HepG2 (cell line): ENCODE measurements around the gene RAB8A. TPM values are rescaled to one million over a fixed set of nuclear protein-coding genes. Genes with fewer than 3 reads are reported as not detected.

Experiments used
- HNRNPH1 ChIP-seq: fragments of 200-400 bp; formaldehyde crosslinking; optimal IDR thresholded peaks from 2 replicates; pipeline ENCODE3; 2017; ENCODE audit warnings: mild to moderate bottlenecking, low read depth, low read length
- KAT2B ChIP-seq: fragments of 150-350 bp; IDR thresholded peaks from 2 replicates; pipeline ENCODE4 v1.6.1; 2014; ENCODE audit warnings: low read depth, low read length, borderline replicate concordance
- NAIF1 ChIP-seq: sonication (generic); formaldehyde crosslinking; IDR thresholded peaks from 2 replicates; pipeline ENCODE4 v1.5.0; 2020; ENCODE audit warnings: mild to moderate bottlenecking, missing genetic modification reagents, borderline replicate concordance
- NR1H2 ChIP-seq: sonication (generic); formaldehyde crosslinking; IDR thresholded peaks from 2 replicates; pipeline ENCODE4 v1.8.1; 2022; ENCODE audit warnings: low read depth, missing genetic modification reagents, borderline replicate concordance
- PLRG1 ChIP-seq: fragments of 450-650 bp; conservative IDR thresholded peaks from 2 replicates; pipeline ENCODE4 v1.6.1; 2016
- SNAI1 ChIP-seq: sonication (generic); formaldehyde crosslinking; IDR thresholded peaks from 2 replicates; pipeline ENCODE4 v1.5.0; 2020; ENCODE audit warnings: mild to moderate bottlenecking, missing genetic modification reagents, borderline replicate concordance
- SOX13 ChIP-seq, 3 experiments: fragments of 450-650 bp in 1 of 3; sonication (generic) in 1 of 3; formaldehyde crosslinking in 1 of 3; IDR thresholded peaks in 2 of 3; conservative IDR thresholded peaks in 1 of 3; 2 replicates each; pipeline versions ENCODE4 v1.5.0 to v1.6.1; 2016 to 2020; ENCODE audit warnings: antibody characterized with exemption in 1 of 3, mild to moderate bottlenecking in 1 of 3, missing compliant biosample characterization in 1 of 3, missing genetic modification reagents in 1 of 3, moderate library complexity in 1 of 3
- TARDBP ChIP-seq: sonication (generic); formaldehyde crosslinking; IDR thresholded peaks from 2 replicates; pipeline ENCODE4 v1.8.0; 2022; ENCODE audit warnings: mild to moderate bottlenecking, missing genetic modification reagents
- ZNF446 ChIP-seq: sonication (generic); formaldehyde crosslinking; IDR thresholded peaks from 2 replicates; pipeline ENCODE4 v1.5.0; 2020; ENCODE audit warnings: mild to moderate bottlenecking, missing genetic modification reagents
- ZNF563 ChIP-seq: sonication (generic); formaldehyde crosslinking; IDR thresholded peaks from 2 replicates; pipeline ENCODE4 v1.8.0; 2022; ENCODE audit warnings: mild to moderate bottlenecking, moderate library complexity, missing genetic modification reagents
- ZNF646 ChIP-seq: sonication (generic); formaldehyde crosslinking; IDR thresholded peaks from 2 replicates; pipeline ENCODE4 v1.9.0; 2021; ENCODE audit warnings: mild to moderate bottlenecking, missing genetic modification reagents
- ZNF777 ChIP-seq: sonication (generic); formaldehyde crosslinking; IDR thresholded peaks from 2 replicates; pipeline ENCODE4 v1.4.0; 2020; ENCODE audit warnings: missing genetic modification reagents
- polyA plus RNA-seq, 8 experiments: library from polyadenylated mRNA; depleted of rRNA in 3 of 8; stranded (reverse) in 7 of 8; unstranded in 1 of 8; fragments of >200 nt; fragmentation: Illumina TruSeq in 4 of 8; extraction: Trizol in 4 of 8; gene quantifications; 2 replicates each; pipeline versions ENCODE4 v1.2.1 to v1.2.3, GENCODE V29; 2011 to 2016; ENCODE audit warnings: low read depth in 4 of 8, missing spikeins in 1 of 8, mixed read lengths in 1 of 8; ENCODE audit not compliant: insufficient read depth in 1 of 8
- total RNA-seq, 5 experiments: library from RNA; depleted of rRNA; stranded (reverse); fragments of >200 nt; fragmentation: Illumina TruSeq; extraction: Trizol; gene quantifications; 2 replicates each; pipeline ENCODE4 v1.2.3, GENCODE V29; 2016; ENCODE audit warnings: low read depth in 1 of 5
- TF ChIP-seq, protein P1 (sequence below): sonication (generic); formaldehyde crosslinking; IDR thresholded peaks from 2 replicates; pipeline ENCODE4 v1.9.0; 2021; ENCODE audit warnings: missing genetic modification reagents, mild to moderate bottlenecking, borderline replicate concordance
- TF ChIP-seq, protein P2 (sequence below): sonication (generic); formaldehyde crosslinking; IDR thresholded peaks from 2 replicates; pipeline ENCODE4 v1.4.0; 2020; ENCODE audit warnings: missing genetic modification reagents
- TF ChIP-seq, protein P3 (sequence below): sonication (generic); formaldehyde crosslinking; IDR thresholded peaks from 2 replicates; pipeline ENCODE4 v1.4.0; 2020; ENCODE audit warnings: missing genetic modification reagents

The RAB8A gene
- total and polyA plus RNA-seq, 2 of the 13 experiments (the other 11 are each of a cell fraction or from before 2014, with no cell fraction given): 36.7 to 45.0 TPM

DNA sequence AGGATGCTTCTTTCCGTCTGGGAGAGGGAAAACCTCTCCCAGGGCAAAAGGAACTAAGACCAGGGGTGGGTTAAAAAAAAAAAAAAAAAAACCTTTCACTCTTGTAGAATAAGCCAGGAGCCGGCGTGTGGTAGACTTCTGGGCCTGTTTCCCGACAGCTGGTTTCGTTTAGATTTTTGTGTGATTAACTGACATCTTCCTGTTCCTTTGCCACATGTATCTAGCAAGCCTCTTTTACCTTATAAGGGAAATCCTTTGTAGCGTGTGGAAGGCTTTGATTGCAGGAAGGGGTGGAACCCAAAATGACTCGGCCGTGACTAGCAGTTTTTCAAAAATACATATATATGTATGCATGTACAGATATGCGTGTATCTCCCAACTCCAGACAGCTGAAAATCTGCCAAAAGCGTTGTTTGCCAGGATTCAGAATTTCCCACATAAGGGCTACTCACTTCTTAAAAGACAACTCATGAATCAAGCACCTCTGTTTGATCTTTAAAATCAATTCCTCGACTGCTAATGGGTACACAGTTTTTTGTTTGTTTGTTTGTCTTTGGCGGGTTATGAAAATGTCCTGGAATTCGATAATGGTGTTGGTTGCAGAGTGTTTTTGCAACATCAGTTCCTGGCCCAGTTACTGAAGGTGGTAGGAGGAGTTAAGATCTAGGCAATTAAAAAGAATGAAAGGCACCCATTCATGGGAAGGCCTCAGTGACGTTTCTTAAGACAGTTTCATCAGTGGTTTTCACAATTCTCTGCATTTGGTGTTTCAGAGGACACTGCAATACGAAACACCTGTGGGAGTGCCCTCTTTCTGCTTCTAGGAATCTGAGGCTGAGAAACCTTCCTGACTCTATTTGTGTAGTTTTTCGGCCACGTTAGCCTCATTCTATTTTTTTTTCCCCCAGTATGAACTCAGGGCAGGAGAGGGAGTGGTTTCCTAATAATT lies 32.7 kb upstream of the RAB8A start (continued):
- TF ChIP-seq ZNF646 (CRISPR knock-in tag) (no peak), HNRNPH1 (no peak), SOX13 (IDR thresholded peaks at IDR 0.05) (no peak), SOX13 (CRISPR knock-in tag; conservative IDR thresholded peaks at IDR 0.05 in 1 of 2, IDR thresholded peaks at IDR 0.05 in 1 of 2) (0 out of 4 replicates have a peak, but pooled peaks of 1 of the 2 experiments have one; percentile 5), KAT2B (no peak), ZNF777 (CRISPR knock-in tag) (no peak), NR1H2 (CRISPR knock-in tag) (no peak), PLRG1 (no peak), SNAI1 (CRISPR knock-in tag) (no peak), ZNF563 (CRISPR knock-in tag) (no peak), TARDBP (CRISPR knock-in tag) (no peak), NAIF1 (CRISPR knock-in tag) (no peak), ZNF446 (CRISPR knock-in tag) (no peak)
- TF ChIP-seq, protein P1, sequence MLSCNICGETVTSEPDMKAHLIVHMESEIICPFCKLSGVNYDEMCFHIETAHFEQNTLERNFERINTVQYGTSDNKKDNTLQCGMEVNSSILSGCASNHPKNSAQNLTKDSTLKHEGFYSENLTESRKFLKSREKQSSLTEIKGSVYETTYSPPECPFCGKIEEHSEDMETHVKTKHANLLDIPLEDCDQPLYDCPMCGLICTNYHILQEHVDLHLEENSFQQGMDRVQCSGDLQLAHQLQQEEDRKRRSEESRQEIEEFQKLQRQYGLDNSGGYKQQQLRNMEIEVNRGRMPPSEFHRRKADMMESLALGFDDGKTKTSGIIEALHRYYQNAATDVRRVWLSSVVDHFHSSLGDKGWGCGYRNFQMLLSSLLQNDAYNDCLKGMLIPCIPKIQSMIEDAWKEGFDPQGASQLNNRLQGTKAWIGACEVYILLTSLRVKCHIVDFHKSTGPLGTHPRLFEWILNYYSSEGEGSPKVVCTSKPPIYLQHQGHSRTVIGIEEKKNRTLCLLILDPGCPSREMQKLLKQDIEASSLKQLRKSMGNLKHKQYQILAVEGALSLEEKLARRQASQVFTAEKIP (CRISPR knock-in tag): no peak
- TF ChIP-seq, protein P2, sequence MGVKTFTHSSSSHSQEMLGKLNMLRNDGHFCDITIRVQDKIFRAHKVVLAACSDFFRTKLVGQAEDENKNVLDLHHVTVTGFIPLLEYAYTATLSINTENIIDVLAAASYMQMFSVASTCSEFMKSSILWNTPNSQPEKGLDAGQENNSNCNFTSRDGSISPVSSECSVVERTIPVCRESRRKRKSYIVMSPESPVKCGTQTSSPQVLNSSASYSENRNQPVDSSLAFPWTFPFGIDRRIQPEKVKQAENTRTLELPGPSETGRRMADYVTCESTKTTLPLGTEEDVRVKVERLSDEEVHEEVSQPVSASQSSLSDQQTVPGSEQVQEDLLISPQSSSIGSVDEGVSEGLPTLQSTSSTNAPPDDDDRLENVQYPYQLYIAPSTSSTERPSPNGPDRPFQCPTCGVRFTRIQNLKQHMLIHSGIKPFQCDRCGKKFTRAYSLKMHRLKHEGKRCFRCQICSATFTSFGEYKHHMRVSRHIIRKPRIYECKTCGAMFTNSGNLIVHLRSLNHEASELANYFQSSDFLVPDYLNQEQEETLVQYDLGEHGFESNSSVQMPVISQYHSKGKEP: no peak
- TF ChIP-seq, protein P3, sequence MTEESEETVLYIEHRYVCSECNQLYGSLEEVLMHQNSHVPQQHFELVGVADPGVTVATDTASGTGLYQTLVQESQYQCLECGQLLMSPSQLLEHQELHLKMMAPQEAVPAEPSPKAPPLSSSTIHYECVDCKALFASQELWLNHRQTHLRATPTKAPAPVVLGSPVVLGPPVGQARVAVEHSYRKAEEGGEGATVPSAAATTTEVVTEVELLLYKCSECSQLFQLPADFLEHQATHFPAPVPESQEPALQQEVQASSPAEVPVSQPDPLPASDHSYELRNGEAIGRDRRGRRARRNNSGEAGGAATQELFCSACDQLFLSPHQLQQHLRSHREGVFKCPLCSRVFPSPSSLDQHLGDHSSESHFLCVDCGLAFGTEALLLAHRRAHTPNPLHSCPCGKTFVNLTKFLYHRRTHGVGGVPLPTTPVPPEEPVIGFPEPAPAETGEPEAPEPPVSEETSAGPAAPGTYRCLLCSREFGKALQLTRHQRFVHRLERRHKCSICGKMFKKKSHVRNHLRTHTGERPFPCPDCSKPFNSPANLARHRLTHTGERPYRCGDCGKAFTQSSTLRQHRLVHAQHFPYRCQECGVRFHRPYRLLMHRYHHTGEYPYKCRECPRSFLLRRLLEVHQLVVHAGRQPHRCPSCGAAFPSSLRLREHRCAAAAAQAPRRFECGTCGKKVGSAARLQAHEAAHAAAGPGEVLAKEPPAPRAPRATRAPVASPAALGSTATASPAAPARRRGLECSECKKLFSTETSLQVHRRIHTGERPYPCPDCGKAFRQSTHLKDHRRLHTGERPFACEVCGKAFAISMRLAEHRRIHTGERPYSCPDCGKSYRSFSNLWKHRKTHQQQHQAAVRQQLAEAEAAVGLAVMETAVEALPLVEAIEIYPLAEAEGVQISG (CRISPR knock-in tag): no peak
